Left ventricle myocardium inferior (tissue), 1 donor: Measurements from ENCODE around the gene KCNH6. TPM values are rescaled to one million over a fixed set of nuclear protein-coding genes. Genes with fewer than 3 reads are reported as not detected.

Experiments
- DNase-seq: peaks from one replicate; pipeline ENCODE4 v3.0.0-alpha.2; 2020
- H3K27ac ChIP-seq: fragments of 200-600 bp; replicated peaks from 2 replicates; pipeline ENCODE4 v1.8.0; 2021
- H3K27me3 ChIP-seq: fragments of 200-600 bp; 2 replicates; pipeline ENCODE4 v1.8.0; 2021; ENCODE audit warnings: low read depth
- H3K36me3 ChIP-seq: fragments of 200-600 bp; 2 replicates; pipeline ENCODE4 v1.8.0; 2021
- H3K4me1 ChIP-seq: fragments of 200-600 bp; 2 replicates; pipeline ENCODE4 v1.8.0; 2021
- H3K4me3 ChIP-seq: fragments of 200-600 bp; 2 replicates; pipeline ENCODE4 v1.8.0; 2021; ENCODE audit warnings: mild to moderate bottlenecking, moderate library complexity
- H3K9me3 ChIP-seq: fragments of 200-600 bp; replicated peaks from 2 replicates; pipeline ENCODE4 v1.8.0; 2021
- CTCF ChIP-seq: fragments of 200-600 bp; IDR thresholded peaks from 2 replicates; pipeline ENCODE4 v1.8.0; 2021; ENCODE audit warnings: antibody characterized with exemption, mild to moderate bottlenecking, borderline replicate concordance
- intact Hi-C: fragments of 100-400 bp; cut with micrococcal nuclease; formaldehyde crosslinking; loops from one replicate; pipeline ENCODE4 v1.11.0; 2022
- total RNA-seq: library from RNA; stranded (reverse); fragmentation: NEBNext Ultra II Directional; extraction: Animal tissue kit (Norgen Biotek cat#: 25700); gene quantifications from one replicate; pipeline ENCODE4 v1.2.1, GENCODE V29; 2021
- donor health status: DM: no; HTN: yes; CAD: no; lungs with severe emphysema.

The KCNH6 gene
- total RNA-seq, 1 donor from 2014 or later: not detected

GRCh38 chr17:63514477-63514876 lies 8.7 kb upstream of the KCNH6 start:
- Histone ChIP-seq H3K9me3 (no peaks in the 10 kb centered on the region), H3K27me3 (peaks cover 50% of the 10 kb centered on the region), H3K4me3 (no peak overlapping the region), H3K27ac (no peak overlapping the region), H3K4me1 (no peaks in the 10 kb centered on the region), H3K36me3 (no peaks in the 10 kb centered on the region)
- no peak for DNase-seq
- no peak for TF ChIP-seq CTCF
- intact Hi-C loops: no loop called here

- intact Hi-C loops: no loop called here
- Histone ChIP-seq H3K36me3 (no peaks in the 10 kb centered on the region), H3K4me3 (no peak overlapping the region), H3K27ac (no peak overlapping the region), H3K9me3 (no peaks in the 10 kb centered on the region), H3K27me3 (peaks cover 49% of the 10 kb centered on the region), H3K4me1 (no peaks in the 10 kb centered on the region)
- no peak for TF ChIP-seq CTCF
- DNase-seq: no peak
These were observed 8.2 kb upstream of the KCNH6 start for GRCh38 chr17:63514974-63515373.

GRCh38 chr17:63515426-63515825 lies 7.7 kb upstream of the KCNH6 start:
- Histone ChIP-seq H3K4me1 (no peaks in the 10 kb centered on the region), H3K27ac (no peak overlapping the region), H3K27me3 (peaks cover 49% of the 10 kb centered on the region), H3K36me3 (no peaks in the 10 kb centered on the region), H3K9me3 (no peaks in the 10 kb centered on the region), H3K4me3 (no peak overlapping the region)
- TF ChIP-seq CTCF: no peak
- no peak for DNase-seq
- intact Hi-C loops: no loop called here

- no peaks in the 10 kb centered on the region for H3K9me3 ChIP-seq
- H3K27me3 ChIP-seq: peaks cover 49% of the 10 kb centered on the region
- intact Hi-C loops: no loop called here
- H3K27ac ChIP-seq: no peak overlapping the region
- no peaks in the 10 kb centered on the region for H3K36me3 ChIP-seq
- TF ChIP-seq CTCF: no peak
- H3K4me1 ChIP-seq: no peaks in the 10 kb centered on the region
- DNase-seq: no peak
- no peak overlapping the region for H3K4me3 ChIP-seq
These were observed 6.0 kb upstream of the KCNH6 start for GRCh38 chr17:63516910-63517824.

GRCh38 chr17:63517825-63518534 lies 5.2 kb upstream of the KCNH6 start:
- intact Hi-C loops: no loop called here
- TF ChIP-seq CTCF: no peak
- Histone ChIP-seq H3K36me3 (no peaks in the 10 kb centered on the region), H3K4me1 (no peaks in the 10 kb centered on the region), H3K9me3 (no peaks in the 10 kb centered on the region), H3K4me3 (no peak overlapping the region), H3K27me3 (peaks cover 49% of the 10 kb centered on the region), H3K27ac (no peak overlapping the region)
- no peak for DNase-seq
